ENCODE data around the gene NANOS1.

NANOS1 gene

GRCh38 chr10:118993214-118993613, 36.3 kb upstream of the NANOS1 start:
- Histone ChIP-seq H3K9ac (ENCODE audit: low read length) (no peak overlapping the region), H3K4me1 (ENCODE audit: control insufficient read depth, insufficient read depth, low read length) (no peaks in the 10 kb centered on the region), H3K27me3 (ENCODE audit: control insufficient read depth, insufficient read depth, low read length) (no peaks in the 10 kb centered on the region), H3K4me3 (ENCODE audit: low read depth, low read length) (no peak overlapping the region), H3K36me3 (ENCODE audit: control insufficient read depth, insufficient read depth, low read length) (no peaks in the 10 kb centered on the region), H3K27ac (ENCODE audit: low read depth, low read length) (no peak overlapping the region), H3K9me3 (ENCODE audit: control insufficient read depth, insufficient read depth, low read depth, low read length) (no peaks in the 10 kb centered on the region)

DNA sequence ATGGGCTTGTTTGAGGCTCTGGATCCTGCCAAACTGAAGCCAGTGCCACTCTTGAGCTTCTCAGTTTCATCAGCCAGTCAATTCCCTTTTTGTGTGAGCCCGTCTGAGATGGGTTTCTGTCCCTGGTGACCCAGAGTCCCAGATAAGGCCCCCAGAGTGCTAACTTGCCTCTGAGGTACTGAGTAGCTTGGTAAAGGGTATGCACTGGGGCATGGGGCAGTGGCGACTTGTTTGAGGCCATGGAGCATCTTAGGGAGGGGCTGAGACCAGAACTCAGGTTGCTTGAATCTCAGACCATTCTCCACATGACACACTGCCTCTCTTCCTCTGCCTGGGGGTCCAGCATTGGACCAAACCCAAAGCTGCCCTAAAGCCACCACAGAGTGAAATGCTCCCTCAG, 35.2 kb upstream of the NANOS1 start:
- H3K9ac ChIP-seq (ENCODE audit: low read length): no peak overlapping the region
- no peak overlapping the region for H3K4me3 ChIP-seq (ENCODE audit: low read depth, low read length)
- no peaks in the 10 kb centered on the region for H3K36me3 ChIP-seq (ENCODE audit: control insufficient read depth, insufficient read depth, low read length)
- no peaks in the 10 kb centered on the region for H3K27me3 ChIP-seq (ENCODE audit: control insufficient read depth, insufficient read depth, low read length)
- H3K27ac ChIP-seq (ENCODE audit: low read depth, low read length): no peak overlapping the region
- no peaks in the 10 kb centered on the region for H3K9me3 ChIP-seq (ENCODE audit: control insufficient read depth, insufficient read depth, low read depth, low read length)
- H3K4me1 ChIP-seq (ENCODE audit: control insufficient read depth, insufficient read depth, low read length): no peaks in the 10 kb centered on the region

DNA sequence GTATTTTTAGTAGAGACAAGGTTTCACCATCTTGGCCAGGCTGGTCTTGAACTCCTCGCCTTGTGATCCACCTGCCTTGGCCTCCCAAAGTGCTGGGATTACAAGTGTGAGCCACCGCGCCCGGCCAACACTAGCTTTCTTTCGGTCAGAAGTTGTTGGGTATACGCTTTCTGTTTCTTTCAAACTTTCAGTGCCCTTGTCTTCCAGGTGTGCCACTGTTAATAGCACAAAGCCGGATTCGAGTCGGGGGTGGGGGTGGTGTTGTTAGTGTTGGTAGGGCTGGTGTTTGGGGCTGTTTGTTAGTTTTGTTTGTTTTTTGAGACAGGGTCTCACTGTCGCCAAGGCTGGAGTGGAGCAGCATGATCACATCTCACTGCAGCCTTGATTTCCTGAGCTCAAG, 33.8 kb upstream of the NANOS1 start:
- Histone ChIP-seq H3K27ac (ENCODE audit: low read depth, low read length) (no peak overlapping the region), H3K4me3 (ENCODE audit: low read depth, low read length) (no peak overlapping the region), H3K9ac (ENCODE audit: low read length) (no peak overlapping the region), H3K27me3 (ENCODE audit: control insufficient read depth, insufficient read depth, low read length) (no peaks in the 10 kb centered on the region), H3K4me1 (ENCODE audit: control insufficient read depth, insufficient read depth, low read length) (no peaks in the 10 kb centered on the region), H3K36me3 (ENCODE audit: control insufficient read depth, insufficient read depth, low read length) (no peaks in the 10 kb centered on the region), H3K9me3 (ENCODE audit: control insufficient read depth, insufficient read depth, low read depth, low read length) (no peaks in the 10 kb centered on the region)

GRCh38 chr10:118997379-118997778, 32.1 kb upstream of the NANOS1 start:
- Histone ChIP-seq H3K9ac (ENCODE audit: low read length) (no peak overlapping the region), H3K9me3 (ENCODE audit: control insufficient read depth, insufficient read depth, low read depth, low read length) (no peaks in the 10 kb centered on the region), H3K4me3 (ENCODE audit: low read depth, low read length) (no peak overlapping the region), H3K4me1 (ENCODE audit: control insufficient read depth, insufficient read depth, low read length) (no peaks in the 10 kb centered on the region), H3K36me3 (ENCODE audit: control insufficient read depth, insufficient read depth, low read length) (no peaks in the 10 kb centered on the region), H3K27me3 (ENCODE audit: control insufficient read depth, insufficient read depth, low read length) (no peaks in the 10 kb centered on the region), H3K27ac (ENCODE audit: low read depth, low read length) (no peak overlapping the region)

DNA sequence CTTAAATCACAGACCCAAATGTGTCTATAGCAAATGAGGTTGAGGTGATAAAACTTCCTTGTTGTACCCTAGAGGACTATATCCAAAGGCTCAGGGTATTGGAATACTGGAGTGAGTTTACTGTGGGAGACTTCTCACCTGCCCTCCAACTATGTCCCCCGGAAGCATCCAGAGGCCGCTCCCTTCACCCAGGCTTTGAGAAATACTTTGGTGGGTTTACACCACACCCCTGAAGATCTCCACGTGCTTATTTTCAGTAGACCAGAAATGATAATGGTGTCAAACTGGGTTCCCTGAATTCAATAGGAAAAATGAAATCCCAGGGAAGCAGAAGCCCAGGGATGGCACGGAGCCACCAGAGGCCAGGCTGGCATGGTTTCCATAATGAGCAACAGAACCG, 31.3 kb upstream of the NANOS1 start:
- H3K4me1 ChIP-seq (ENCODE audit: control insufficient read depth, insufficient read depth, low read length): no peaks in the 10 kb centered on the region
- no peak overlapping the region for H3K9ac ChIP-seq (ENCODE audit: low read length)
- no peak overlapping the region for H3K27ac ChIP-seq (ENCODE audit: low read depth, low read length)
- H3K9me3 ChIP-seq (ENCODE audit: control insufficient read depth, insufficient read depth, low read depth, low read length): no peaks in the 10 kb centered on the region
- H3K36me3 ChIP-seq (ENCODE audit: control insufficient read depth, insufficient read depth, low read length): no peaks in the 10 kb centered on the region
- no peaks in the 10 kb centered on the region for H3K27me3 ChIP-seq (ENCODE audit: control insufficient read depth, insufficient read depth, low read length)
- no peak overlapping the region for H3K4me3 ChIP-seq (ENCODE audit: low read depth, low read length)

DNA sequence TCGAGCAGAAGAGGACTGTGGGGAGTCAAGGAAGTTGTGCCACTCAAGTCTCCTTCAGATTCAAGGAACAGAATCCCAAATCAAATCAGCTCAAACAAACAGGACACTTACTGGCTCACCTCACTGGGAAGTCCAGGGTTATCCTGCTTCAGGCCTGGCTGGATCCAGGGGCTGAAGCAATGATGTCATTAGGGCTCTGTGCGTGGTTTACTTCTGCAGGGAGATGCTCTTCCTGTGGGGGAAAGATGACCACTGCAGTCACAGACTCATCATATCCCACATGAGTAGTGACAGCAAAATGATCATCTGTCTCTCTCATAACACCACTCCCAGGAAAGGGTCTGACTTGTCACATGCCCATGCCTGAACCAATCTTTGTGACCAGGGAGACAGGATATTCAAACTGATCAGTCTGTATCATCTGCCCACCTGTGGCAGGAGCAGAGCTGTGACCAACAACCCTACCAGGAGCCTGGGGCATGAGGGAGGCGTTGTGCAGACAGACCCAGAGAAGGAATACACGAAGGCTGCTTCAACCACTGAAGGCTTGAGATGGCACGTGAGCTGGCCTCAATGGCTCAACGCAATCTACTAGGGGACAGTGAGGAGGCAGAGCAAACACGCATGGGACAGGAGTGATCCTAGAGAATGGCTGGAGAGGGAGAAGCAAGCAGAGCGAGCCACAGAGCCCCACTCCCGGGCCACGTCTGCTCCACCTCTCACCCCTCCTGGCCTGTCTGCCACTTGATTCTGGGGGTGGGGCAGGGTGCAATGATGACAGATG, 27.6 kb upstream of the NANOS1 start:
- Histone ChIP-seq H3K27ac (ENCODE audit: low read depth, low read length) (no peak overlapping the region), H3K4me3 (ENCODE audit: low read depth, low read length) (no peak overlapping the region), H3K9me3 (ENCODE audit: control insufficient read depth, insufficient read depth, low read depth, low read length) (no peaks in the 10 kb centered on the region), H3K4me1 (ENCODE audit: control insufficient read depth, insufficient read depth, low read length) (peaks cover 5% of the 10 kb centered on the region; the same call in 1 of the 2 replicates), H3K9ac (ENCODE audit: low read length) (no peak overlapping the region), H3K36me3 (ENCODE audit: control insufficient read depth, insufficient read depth, low read length) (no peaks in the 10 kb centered on the region), H3K27me3 (ENCODE audit: control insufficient read depth, insufficient read depth, low read length) (no peaks in the 10 kb centered on the region)

GRCh38 chr10:119003572-119004289, 25.8 kb upstream of the NANOS1 start:
- Histone ChIP-seq H3K27ac (ENCODE audit: low read depth, low read length) (no peak overlapping the region), H3K9me3 (ENCODE audit: control insufficient read depth, insufficient read depth, low read depth, low read length) (no peaks in the 10 kb centered on the region), H3K9ac (ENCODE audit: low read length) (no peak overlapping the region), H3K27me3 (ENCODE audit: control insufficient read depth, insufficient read depth, low read length) (no peaks in the 10 kb centered on the region), H3K4me1 (ENCODE audit: control insufficient read depth, insufficient read depth, low read length) (peaks cover 5% of the 10 kb centered on the region; the same call in 1 of the 2 replicates), H3K36me3 (ENCODE audit: control insufficient read depth, insufficient read depth, low read length) (no peaks in the 10 kb centered on the region), H3K4me3 (ENCODE audit: low read depth, low read length) (no peak overlapping the region)

DNA sequence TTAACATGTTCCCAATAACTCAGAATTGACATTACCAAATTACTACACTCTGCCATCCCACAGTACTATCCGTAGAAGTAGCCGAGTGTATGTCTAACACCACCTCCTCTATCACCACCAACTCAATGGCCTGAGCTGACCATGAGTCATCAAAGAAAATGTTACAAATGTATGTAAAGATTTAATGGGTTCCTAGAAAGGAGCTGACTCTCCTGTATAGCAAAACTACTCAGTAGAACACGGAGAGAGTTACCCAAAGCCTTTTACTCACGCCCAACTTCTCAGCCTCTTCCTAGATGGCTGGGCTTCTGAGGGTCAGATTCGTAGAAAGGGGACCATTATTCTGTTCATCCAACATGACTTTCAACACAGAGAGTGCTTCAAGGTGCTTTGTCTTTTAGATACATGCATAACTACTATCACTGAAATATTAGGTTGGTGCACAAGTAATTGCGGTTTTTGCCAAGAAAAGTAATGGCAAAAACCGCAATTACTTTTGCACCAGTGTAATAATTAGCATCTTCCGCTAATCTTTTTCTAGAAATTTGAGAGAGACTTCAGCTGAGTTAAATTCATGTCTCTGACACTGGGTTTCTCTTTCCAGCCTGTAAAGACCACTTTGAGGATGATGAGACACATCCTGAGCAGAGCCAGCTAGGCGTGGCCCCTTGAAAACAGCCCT, 24.0 kb upstream of the NANOS1 start:
- no peak overlapping the region for H3K4me3 ChIP-seq (ENCODE audit: low read depth, low read length)
- H3K9ac ChIP-seq (ENCODE audit: low read length): no peak overlapping the region
- H3K27ac ChIP-seq (ENCODE audit: low read depth, low read length): no peak overlapping the region
- no peaks in the 10 kb centered on the region for H3K36me3 ChIP-seq (ENCODE audit: control insufficient read depth, insufficient read depth, low read length)
- H3K27me3 ChIP-seq (ENCODE audit: control insufficient read depth, insufficient read depth, low read length): no peaks in the 10 kb centered on the region
- H3K9me3 ChIP-seq (ENCODE audit: control insufficient read depth, insufficient read depth, low read depth, low read length): no peaks in the 10 kb centered on the region
- peaks cover 5% of the 10 kb centered on the region; the same call in 1 of the 2 replicates for H3K4me1 ChIP-seq (ENCODE audit: control insufficient read depth, insufficient read depth, low read length)

GRCh38 chr10:119006451-119007210, 22.9 kb upstream of the NANOS1 start:
- no peak overlapping the region for H3K4me3 ChIP-seq (ENCODE audit: low read depth, low read length)
- H3K9ac ChIP-seq (ENCODE audit: low read length): no peak overlapping the region
- peaks cover 5% of the 10 kb centered on the region; the same call in 1 of the 2 replicates for H3K4me1 ChIP-seq (ENCODE audit: control insufficient read depth, insufficient read depth, low read length)
- no peaks in the 10 kb centered on the region for H3K36me3 ChIP-seq (ENCODE audit: control insufficient read depth, insufficient read depth, low read length)
- no peak overlapping the region for H3K27ac ChIP-seq (ENCODE audit: low read depth, low read length)
- H3K27me3 ChIP-seq (ENCODE audit: control insufficient read depth, insufficient read depth, low read length): no peaks in the 10 kb centered on the region
- H3K9me3 ChIP-seq (ENCODE audit: control insufficient read depth, insufficient read depth, low read depth, low read length): no peaks in the 10 kb centered on the region

- Histone ChIP-seq H3K36me3 (ENCODE audit: control insufficient read depth, insufficient read depth, low read length) (no peaks in the 10 kb centered on the region), H3K4me3 (ENCODE audit: low read depth, low read length) (no peak overlapping the region), H3K9ac (ENCODE audit: low read length) (no peak overlapping the region), H3K9me3 (ENCODE audit: control insufficient read depth, insufficient read depth, low read depth, low read length) (no peaks in the 10 kb centered on the region), H3K4me1 (ENCODE audit: control insufficient read depth, insufficient read depth, low read length) (peaks cover 5% of the 10 kb centered on the region; the same call in 1 of the 2 replicates), H3K27me3 (ENCODE audit: control insufficient read depth, insufficient read depth, low read length) (no peaks in the 10 kb centered on the region), H3K27ac (ENCODE audit: low read depth, low read length) (no peak overlapping the region)
These were observed 22.3 kb upstream of the NANOS1 start for GRCh38 chr10:119007211-119007574.

Data from HUES6 (cell line).